Stimulated activated CD4-positive, alpha-beta T cell treated with anti-CD3 and anti-CD28 coated beads, TNF-alpha, amount 100 ng/mL, for 4 hours (primary cell): ENCODE data around the gene TRAF6.
"Not testable (repeated sequence)": the region's sequence is repeated elsewhere in the genome, so short reads cannot be mapped to it uniquely, and the experiment has no call there.

Source experiments
- DNase-seq, 3 experiments: peaks; one replicate each; pipeline ENCODE4 v3.0.0-alpha.2; 2020; ENCODE audit warnings: low read depth in 3 of 3

Gene TRAF6

DNA sequence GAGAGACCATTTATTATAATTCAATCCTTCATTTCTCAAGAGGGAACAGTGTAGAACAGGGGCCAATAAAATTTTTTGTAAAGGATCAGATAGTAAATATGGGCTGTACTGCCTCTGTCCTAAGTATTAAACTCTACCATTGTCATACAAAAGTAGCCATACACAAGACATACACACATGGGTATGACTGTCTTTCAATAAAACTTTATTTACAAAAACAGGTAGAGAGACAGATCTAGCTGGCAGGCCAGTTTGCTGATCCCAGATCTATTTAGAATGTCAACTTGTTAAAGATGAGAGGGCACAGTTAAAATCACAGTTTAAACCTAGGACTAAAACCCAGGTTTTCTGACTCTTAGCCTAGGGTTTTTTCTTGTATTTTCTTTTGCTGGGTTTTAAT is 16.7 kb downstream of the TRAF6 start:
- no peak for DNase-seq

DNA sequence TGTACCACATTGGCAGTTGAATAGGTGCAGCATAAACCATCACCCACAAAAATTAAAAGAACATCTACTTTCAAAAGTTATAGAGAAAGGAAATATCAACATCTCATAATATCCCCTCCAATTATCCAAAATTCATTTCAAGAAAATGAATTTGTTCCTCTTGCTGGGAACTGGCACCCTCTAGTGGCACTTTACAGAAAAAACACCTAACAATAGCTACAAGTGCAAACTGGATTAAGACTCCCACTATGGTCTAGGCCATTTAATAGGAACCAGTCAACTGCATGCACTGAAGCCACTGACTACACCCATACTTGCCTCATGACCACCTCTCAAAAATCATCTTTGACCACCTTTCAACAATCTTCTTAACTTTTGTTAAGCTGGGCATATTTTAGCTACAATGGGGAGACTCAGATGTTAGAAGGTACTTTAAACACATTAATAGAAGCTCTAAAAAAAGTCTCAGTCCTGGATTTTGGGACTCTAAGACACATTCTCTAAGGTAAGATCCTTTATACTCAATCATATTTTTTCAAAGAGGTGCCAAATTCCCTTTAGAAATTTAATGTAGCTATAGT is 17.3 kb downstream of the TRAF6 start:
- no peak for DNase-seq

DNA sequence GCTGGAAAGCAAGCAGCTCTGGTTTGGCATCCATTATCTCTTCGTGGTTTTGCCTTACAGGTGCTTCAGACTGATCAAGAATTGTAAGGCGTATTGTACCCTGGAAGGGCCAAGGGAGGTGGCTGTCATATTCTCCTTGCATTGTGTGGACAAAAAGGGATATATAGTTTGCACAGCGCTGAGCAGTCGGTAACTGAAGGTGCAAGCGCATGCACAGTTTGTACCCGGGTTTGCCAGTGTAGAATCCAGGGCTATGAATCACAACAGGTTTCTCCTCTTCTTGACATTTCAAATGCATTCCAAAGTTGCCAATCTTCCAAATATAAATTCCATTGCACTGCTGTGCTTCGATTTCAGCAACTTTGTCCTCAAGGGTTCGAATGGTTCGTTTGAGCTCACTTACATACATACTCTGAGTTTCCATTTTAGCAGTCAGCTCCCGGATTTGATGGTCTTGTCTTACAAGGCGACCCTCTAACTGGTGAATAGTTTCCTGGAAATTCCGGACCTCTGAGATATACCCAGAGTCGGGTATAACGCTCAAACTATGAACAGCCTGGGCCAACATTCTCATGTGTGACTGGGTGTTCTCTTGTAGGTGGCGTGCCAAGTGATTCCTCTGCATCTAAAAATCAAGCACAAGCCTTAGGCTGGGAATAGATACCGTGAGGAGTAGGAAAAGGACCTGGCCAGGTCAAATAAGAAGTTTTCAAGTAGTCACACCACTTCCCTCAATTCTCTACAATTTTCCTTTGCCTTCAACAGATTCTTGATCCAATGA is 19.9 kb downstream of the TRAF6 start:
- DNase-seq: no peak

- no peak for DNase-seq
These were observed 22.0 kb downstream of the TRAF6 start for GRCh38 chr11:36488096-36488495.

DNA sequence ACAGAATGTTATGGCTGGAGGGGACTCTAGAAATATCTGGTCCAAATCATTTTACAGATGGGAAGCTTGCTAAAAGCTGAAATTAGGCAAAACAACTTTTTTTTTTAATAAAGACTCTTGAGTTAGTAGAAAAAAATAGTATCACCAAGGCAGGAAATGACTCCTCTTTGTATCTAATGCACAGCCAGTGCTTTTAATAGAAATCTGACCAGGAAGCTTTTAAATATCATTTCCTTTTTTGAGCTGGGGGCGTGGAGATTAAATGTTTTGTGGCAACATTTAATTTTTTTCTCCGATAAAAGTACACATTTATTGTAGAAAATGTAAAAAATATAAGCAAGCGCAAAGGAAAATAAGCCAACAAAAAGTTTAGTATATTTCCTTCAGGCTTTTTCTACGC is 22.5 kb downstream of the TRAF6 start:
- DNase-seq: no peak

GRCh38 chr11:36485298-36486002 is 24.6 kb downstream of the TRAF6 start:
- DNase-seq: no peak

GRCh38 chr11:36483042-36483441 is 27.0 kb downstream of the TRAF6 start:
- not testable (repeated sequence) for DNase-seq

GRCh38 chr11:36480833-36481232 is 29.2 kb downstream of the TRAF6 start:
- no peak for DNase-seq

DNA sequence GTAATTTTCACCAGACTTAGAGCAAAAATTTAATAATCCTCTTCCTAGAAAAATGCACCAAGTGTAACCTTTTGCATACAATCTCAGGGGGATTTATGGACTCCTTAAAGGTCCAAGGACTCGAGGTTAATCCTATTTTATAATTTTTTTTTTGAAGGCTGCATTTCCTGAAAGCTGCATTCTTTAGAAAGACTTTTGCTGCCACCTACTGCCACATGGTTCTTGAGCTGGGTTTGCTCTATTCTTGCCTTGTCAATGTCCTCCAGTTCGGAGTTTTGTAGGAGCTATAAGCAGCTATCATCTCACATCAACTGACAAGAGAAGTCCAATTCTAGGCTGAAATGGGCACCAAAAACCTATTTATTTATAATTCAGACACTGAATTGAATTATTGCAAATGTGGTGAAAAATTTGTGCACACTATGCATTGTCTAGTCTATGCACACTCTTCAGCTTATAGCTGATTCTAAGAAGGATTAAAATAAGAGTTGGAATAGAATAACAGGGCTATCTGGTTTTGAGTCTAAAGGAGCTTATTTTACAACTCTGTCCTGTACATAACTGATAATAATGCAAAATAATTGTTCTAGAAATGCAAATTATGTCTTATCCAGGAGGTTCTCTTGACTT is 31.3 kb downstream of the TRAF6 start:
- DNase-seq: no peak

- DNase-seq: no peak
These were observed 34.9 kb downstream of the TRAF6 start for GRCh38 chr11:36475192-36475591.

GRCh38 chr11:36471577-36471976 is 38.5 kb downstream of the TRAF6 start:
- DNase-seq: no peak

DNA sequence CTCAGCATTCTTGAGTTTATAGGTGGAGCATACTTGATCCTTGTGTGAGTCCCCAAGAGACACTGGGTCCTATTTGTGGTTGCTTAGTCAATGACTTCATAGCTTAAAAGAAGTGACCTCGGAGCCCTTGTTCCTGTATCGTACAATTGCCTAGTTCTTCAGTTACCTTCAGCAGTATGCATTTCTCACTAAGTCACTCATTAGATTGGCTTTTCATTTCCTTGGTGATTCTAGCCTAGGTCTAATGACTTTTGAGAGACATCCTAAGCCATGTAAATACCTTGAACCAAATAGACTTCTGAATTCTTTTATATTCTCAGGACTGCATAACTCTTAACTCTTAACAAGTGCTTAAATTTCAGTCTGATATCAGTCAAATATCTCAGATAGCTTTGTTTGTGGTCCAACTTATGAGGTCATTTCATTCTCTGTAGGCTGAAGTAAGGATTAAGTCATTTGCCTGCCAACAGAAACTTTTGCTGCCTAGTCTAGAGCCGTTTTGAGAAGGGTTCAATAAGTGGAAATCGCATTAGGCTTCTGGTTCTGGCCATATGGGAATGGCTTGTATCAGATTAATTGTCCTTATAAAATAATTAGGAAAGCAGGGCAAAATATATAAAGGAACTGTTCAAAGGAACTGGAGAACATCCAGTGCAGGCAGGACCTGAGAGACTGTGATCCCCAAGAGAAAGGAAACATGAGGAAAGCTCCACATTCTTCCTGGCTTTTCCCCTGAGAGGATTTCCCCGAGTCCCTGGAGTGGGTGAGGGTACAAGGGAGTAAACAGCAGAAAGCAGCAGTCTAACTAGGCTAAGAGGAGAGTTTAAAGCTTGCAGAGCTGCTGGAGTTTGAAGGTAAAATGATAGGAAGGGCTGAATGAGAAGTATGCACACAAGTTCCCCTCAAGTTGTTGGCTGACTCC is 39.9 kb downstream of the TRAF6 start:
- no peak for DNase-seq

DNA sequence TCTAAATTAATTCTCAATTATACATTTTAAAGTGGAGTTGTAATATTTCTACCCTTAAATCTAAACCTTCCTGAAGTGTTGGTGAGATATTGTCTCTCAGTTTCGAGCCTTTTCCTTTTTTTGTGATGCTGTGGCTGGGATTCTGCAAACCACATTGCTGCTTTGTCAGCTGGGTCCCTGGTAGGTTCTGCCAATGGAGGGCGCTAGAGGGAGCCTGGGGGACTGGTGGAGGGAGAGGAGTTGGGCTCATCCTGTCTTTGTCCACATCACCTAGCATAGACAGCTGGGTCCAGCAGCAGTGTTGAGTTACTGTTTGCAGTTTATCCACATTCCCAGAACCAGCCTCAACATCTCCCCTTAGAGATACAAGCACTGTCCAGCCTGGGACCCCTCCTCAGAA is 41.0 kb downstream of the TRAF6 start:
- DNase-seq: no peak

DNA sequence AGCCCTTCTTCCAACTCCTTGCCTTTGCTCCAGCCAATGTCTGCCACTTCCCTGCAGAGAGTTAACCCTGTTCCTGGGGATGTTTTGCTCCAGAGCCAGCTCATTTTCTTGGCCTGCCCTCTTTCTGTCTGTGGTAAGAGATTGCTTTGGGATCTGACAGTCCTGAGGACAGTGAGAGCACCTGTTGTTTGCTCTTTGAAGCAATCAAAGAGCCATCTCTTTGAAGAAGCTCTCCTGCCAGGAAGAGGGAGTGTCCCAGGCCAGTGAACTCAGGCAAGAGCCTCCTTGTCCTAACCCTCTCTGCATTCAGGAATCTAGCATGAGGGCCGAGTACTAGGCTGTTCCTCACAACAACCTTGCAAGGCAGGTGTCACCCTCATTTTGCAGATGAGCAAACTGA is 42.2 kb downstream of the TRAF6 start:
- DNase-seq: no peak

DNA sequence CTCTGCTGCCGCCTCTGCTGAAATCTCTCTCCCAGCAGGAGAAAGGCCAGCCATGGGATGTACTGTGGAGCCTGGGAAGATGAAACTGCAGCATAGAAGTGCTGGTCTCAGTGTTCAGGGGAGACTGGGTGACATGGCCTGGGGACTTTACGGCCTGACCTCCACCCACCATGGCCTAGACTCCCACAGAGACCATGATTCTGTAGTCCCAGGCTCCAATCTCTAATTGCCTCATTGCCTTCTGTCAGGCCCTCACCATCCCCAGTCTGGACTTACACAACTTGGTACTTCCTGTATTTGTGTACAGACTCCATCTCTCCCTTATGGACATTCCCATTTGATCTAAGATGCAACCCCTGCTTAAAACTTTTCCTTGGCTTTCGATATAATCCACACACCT is 43.1 kb downstream of the TRAF6 start:
- no peak for DNase-seq

DNA sequence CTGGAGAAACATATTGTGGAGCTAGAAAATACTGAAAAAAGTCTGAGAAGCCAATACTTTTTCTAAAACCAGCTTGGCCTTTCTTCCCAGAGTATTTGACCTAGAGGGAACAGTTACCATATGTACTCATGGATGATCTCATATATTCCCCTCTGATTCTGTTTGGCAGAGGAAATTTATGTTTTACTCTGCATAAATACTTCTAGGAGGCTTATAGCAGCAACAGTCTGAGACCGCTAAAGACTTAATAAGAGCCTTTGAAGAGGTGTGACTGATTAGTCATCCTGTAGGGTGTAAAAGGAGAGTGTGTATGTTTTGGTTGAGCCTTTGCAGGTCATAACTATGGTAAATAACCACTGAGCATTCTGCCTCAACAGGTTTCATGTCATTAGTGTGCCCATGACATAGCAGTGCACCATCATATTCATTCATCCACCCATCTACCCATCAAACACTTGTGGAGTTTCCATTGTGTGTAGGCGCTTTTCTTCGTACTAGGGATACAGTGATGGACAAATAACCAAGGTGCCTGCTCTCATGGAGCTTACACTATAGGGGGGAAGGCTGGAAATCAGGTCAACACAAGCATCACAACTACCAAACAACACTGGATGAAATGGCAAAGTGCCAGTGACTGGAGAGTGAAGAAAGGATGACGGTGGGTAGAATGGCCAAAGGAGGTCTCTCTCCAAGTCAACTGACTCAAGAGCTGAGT is 44.5 kb downstream of the TRAF6 start:
- no peak for DNase-seq

DNA sequence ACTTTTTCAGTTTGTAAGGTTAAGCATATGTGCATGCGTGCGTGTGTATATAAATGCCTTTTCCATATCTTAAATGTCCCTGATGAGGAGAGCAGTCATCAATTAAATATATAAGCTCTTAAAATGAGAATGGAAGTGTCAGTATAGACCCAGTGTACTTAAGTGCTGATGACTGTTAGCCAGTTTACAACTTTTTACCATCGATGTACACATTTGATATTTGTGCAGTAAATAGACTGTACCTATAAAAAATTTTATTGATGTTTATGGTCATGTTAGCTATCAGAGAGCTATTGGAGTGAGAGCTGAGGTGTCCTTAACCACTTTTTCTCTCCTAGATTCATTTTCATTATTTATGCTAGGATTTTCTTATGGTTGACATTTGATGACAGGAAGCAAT is 45.4 kb downstream of the TRAF6 start:
- no peak for DNase-seq

DNA sequence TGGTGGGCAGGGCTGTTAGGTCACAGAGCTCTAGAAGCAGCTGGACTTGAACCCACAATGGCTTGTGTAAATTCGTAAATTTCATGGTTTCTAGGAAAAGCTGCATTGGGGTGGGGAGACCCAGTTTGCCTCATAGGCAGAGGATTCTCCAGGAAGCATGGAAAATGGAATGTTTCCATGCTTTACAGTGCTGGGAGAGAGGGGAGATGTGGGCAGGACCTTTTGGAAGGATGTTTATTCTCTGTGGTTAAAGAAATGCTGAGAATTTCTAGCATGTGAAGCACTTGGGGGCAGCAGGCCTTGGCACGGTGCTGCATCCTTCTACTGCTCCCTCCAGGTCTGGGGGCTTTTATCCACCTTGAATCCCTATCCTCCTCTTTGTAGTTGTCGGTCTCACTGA is 46.3 kb downstream of the TRAF6 start:
- no peak for DNase-seq

GRCh38 chr11:36462321-36462720 is 47.8 kb downstream of the TRAF6 start:
- DNase-seq: no peak

DNA sequence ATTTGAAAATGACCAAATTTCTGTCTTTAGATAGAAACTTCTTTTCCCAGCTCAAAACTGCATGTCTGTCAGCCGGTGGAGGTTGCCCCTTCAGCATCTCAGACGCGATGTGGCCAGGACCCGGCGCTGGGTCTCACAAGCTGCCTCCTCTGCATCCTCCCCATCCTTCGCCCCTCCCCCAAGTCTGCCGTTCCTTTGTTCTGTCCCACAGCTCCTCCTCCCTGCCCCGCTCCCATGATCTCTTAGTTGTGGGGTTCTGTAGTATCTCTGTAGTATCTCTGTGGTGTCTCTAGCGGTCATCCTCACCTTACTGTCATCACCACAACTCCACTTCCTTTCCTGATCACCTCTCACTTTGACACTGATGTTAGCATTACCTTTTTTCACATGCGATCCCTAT is 49.9 kb downstream of the TRAF6 start:
- no peak for DNase-seq

- no peak for DNase-seq
These were observed 51.0 kb downstream of the TRAF6 start for GRCh38 chr11:36459046-36459445.
